Hepatocyte (in vitro differentiated cells): Measurements from ENCODE around the gene C2orf68.

Source experiments
- EZH2 ChIP-seq: fragments of 200-600 bp; sonication (generic); IDR thresholded peaks from 2 replicates; pipeline ENCODE4 v1.6.1; 2016; ENCODE audit warnings: antibody characterized with exemption, mild to moderate bottlenecking, borderline replicate concordance
- EZH2phosphoT487 ChIP-seq: fragments of 200-600 bp; sonication (generic); IDR thresholded peaks from one replicate; pipeline ENCODE4 v1.6.1; 2018; ENCODE audit warnings: antibody characterized with exemption, mild to moderate bottlenecking, low read depth, moderate library complexity; ENCODE audit not compliant: unreplicated experiment, severe bottlenecking
- TF ChIP-seq, protein P1 (sequence below): fragments of 200-600 bp; sonication (generic); IDR thresholded peaks from 2 replicates; pipeline ENCODE4 v1.5.1; 2016; ENCODE audit warnings: antibody characterized with exemption, mild to moderate bottlenecking; ENCODE audit not compliant: poor library complexity

DNA sequence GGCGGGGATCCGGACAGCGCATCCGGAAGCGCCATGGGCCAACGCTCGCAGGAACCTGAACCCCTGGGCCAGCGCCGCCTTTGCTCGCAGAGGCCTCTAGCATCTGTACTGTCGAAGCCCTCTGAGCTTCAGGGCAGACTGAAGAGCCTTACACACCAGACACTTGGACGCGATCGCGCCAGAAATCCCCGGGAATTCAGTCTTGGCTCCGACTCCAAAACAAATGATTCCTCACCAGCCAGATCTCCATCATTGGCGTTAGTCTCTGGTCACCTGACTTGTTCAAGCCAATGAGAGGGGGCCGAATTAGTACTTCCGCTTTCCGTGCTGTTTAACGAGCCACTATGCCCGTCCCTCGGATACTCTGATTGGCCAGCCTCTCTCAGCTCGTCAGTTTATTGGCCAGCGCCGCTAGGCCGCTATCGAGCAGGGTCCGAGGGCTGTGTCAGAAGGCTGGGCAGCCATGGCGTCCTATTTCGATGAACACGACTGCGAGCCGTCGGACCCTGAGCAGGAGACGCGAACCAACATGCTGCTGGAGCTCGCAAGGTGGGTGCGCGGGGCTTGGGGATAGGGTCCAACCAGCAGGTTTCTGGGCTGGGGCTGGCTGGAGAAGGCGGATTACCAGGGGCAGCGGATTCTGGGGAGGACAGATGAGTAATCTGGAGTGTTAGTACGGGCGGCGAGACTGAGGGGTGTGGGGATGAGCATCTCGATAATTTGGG, 16.4 kb downstream of the C2orf68 start, which contains the start of gene RNF181:
- TF ChIP-seq, protein P1, sequence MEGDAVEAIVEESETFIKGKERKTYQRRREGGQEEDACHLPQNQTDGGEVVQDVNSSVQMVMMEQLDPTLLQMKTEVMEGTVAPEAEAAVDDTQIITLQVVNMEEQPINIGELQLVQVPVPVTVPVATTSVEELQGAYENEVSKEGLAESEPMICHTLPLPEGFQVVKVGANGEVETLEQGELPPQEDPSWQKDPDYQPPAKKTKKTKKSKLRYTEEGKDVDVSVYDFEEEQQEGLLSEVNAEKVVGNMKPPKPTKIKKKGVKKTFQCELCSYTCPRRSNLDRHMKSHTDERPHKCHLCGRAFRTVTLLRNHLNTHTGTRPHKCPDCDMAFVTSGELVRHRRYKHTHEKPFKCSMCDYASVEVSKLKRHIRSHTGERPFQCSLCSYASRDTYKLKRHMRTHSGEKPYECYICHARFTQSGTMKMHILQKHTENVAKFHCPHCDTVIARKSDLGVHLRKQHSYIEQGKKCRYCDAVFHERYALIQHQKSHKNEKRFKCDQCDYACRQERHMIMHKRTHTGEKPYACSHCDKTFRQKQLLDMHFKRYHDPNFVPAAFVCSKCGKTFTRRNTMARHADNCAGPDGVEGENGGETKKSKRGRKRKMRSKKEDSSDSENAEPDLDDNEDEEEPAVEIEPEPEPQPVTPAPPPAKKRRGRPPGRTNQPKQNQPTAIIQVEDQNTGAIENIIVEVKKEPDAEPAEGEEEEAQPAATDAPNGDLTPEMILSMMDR, result no peak
- TF ChIP-seq EZH2 (no peak), EZH2phosphoT487 (no peak)
